B cell (primary cell): Measurements from ENCODE around the gene MBTD1. TPM values are rescaled to one million over a fixed set of nuclear protein-coding genes. Genes with fewer than 3 reads are reported as not detected.

Experiments
- ATAC-seq: fragments of 200-7000 bp; cut with Tn5 transposase; one replicate; pipeline ENCODE4 v1.10.0; 2021; ENCODE audit warnings: low read depth, mild to moderate bottlenecking, moderate number of reproducible peaks, moderate library complexity
- CTCF ChIA-PET: fragments of 350-600 bp; sonication (Branson Sonifier 250); formaldehyde crosslinking; loops from one replicate; lab custom pipeline; 2021; ENCODE audit warnings: antibody characterized with exemption, inconsistent platforms; lab: Charles Lee
- POLR2A ChIA-PET: fragments of 350-600 bp; sonication (Branson Sonifier 250); formaldehyde crosslinking; loops from one replicate; lab custom pipeline; 2021; ENCODE audit warnings: antibody characterized with exemption; lab: Charles Lee
- DNase-seq: peaks from one replicate; pipeline ENCODE4 v3.0.0; 2013
- H2AFZ ChIP-seq: 2 replicates; pipeline ENCODE4 v1.6.1; 2012; ENCODE audit warnings: mild to moderate bottlenecking, low read depth, low read length; ENCODE audit not compliant: insufficient read depth, poor library complexity, severe bottlenecking
- H3K27ac ChIP-seq, 2 donors: 1 replicate in 1 of 2; 2 replicates in 1 of 2; pipeline ENCODE4 v1.5.1; 2012 to 2013; ENCODE audit warnings: low read length in 2 of 2, mild to moderate bottlenecking in 2 of 2, moderate library complexity in 1 of 2
- H3K27me3 ChIP-seq, 4 experiments: fragments of 200-600 bp in 1 of 4; sonication (generic) in 1 of 4; replicated peaks in 1 of 4; 1 replicate in 2 of 4; 2 replicates in 2 of 4; pipeline versions ENCODE4 v1.6.1 to v1.7.0; 2013 to 2016; ENCODE audit warnings: low read length in 3 of 4, mild to moderate bottlenecking in 2 of 4, mixed read lengths in 1 of 4, moderate library complexity in 1 of 4; ENCODE audit not compliant: insufficient read depth in 4 of 4, control insufficient read depth in 3 of 4; ENCODE audit errors: control extremely low read depth in 1 of 4
- H3K36me3 ChIP-seq, 2 experiments: replicated peaks in 1 of 2; 1 replicate in 1 of 2; 2 replicates in 1 of 2; pipeline versions ENCODE4 v1.6.1 to v1.7.1; 2013; ENCODE audit warnings: low read length in 1 of 2; ENCODE audit not compliant: insufficient read depth in 2 of 2, control insufficient read depth in 1 of 2; ENCODE audit errors: control extremely low read depth in 1 of 2, extremely low read depth in 1 of 2
- H3K4me1 ChIP-seq, 2 donors: fragments of 200-600 bp in 1 of 2; sonication (generic) in 1 of 2; 1 replicate in 1 of 2; 2 replicates in 1 of 2; pipeline versions ENCODE4 v1.5.1 to v1.6.1; 2013 to 2017; ENCODE audit warnings: low read length in 2 of 2; ENCODE audit not compliant: control insufficient read depth in 2 of 2, insufficient read depth in 2 of 2
- H3K4me2 ChIP-seq: replicated peaks from 2 replicates; pipeline ENCODE3; 2012; ENCODE audit warnings: mild to moderate bottlenecking, low read depth, low read length; ENCODE audit not compliant: poor library complexity, severe bottlenecking
- H3K4me3 ChIP-seq, 5 experiments: fragments of 200-600 bp in 1 of 5; sonication (generic) in 1 of 5; 1 replicate in 3 of 5; 2 replicates in 2 of 5; pipeline versions ENCODE4 v1.5.1 to v1.7.0; 2011 to 2016; ENCODE audit warnings: low read length in 4 of 5, mild to moderate bottlenecking in 4 of 5, low read depth in 2 of 5, control low read depth in 1 of 5, moderate library complexity in 1 of 5; ENCODE audit not compliant: insufficient read depth in 1 of 5; ENCODE audit errors: control extremely low read depth in 1 of 5, extremely low read depth in 1 of 5
- H3K79me2 ChIP-seq: fragments of 200-600 bp; sonication (generic); one replicate; pipeline ENCODE4 v1.6.0; 2016; ENCODE audit warnings: low read length; ENCODE audit not compliant: control insufficient read depth, insufficient read depth
- H3K9ac ChIP-seq: fragments of 200-600 bp; sonication (generic); 2 replicates; pipeline ENCODE4 v1.6.1; 2017; ENCODE audit warnings: mild to moderate bottlenecking, low read length, moderate library complexity
- H3K9me3 ChIP-seq, 3 donors: one replicate each; pipeline versions ENCODE4 v1.6.1 to v1.7.1; 2013; ENCODE audit warnings: low read length in 2 of 3; ENCODE audit not compliant: control insufficient read depth in 2 of 3, insufficient read depth in 1 of 3; ENCODE audit errors: control extremely low read depth in 1 of 3
- H4K20me1 ChIP-seq: 2 replicates; pipeline ENCODE4 v1.6.0; 2012; ENCODE audit warnings: mild to moderate bottlenecking, low read length; ENCODE audit not compliant: insufficient read depth, control insufficient read depth, poor library complexity, severe bottlenecking
- H3K27ac Mint-ChIP-seq: one replicate; pipeline ENCODE4 v1.8.0; 2021; ENCODE audit warnings: mixed read lengths
- H3K27me3 Mint-ChIP-seq: one replicate; pipeline ENCODE4 v1.8.0; 2021; ENCODE audit warnings: mixed read lengths
- H3K4me1 Mint-ChIP-seq: one replicate; pipeline ENCODE4 v1.8.0; 2021; ENCODE audit warnings: mixed read lengths
- H3K4me3 Mint-ChIP-seq: one replicate; pipeline ENCODE4 v1.8.0; 2021; ENCODE audit warnings: mixed read lengths
- H3K9me3 Mint-ChIP-seq: one replicate; pipeline ENCODE4 v1.8.0; 2022; ENCODE audit warnings: mixed read lengths; ENCODE audit not compliant: insufficient read depth
- EZH2 ChIP-seq: IDR thresholded peaks from 2 replicates; pipeline ENCODE4 v1.6.1; 2012; ENCODE audit warnings: borderline replicate concordance, low read depth, mild to moderate bottlenecking, moderate library complexity, low read length; ENCODE audit not compliant: insufficient read depth, poor library complexity, severe bottlenecking
- WGBS: methylation state at CpG from one replicate; pipeline ENCODE4 v1.1.5; 2013; ENCODE audit warnings: missing lambda C conversion rate; ENCODE audit not compliant: insufficient coverage; 5-methylcytosine and 5-hydroxymethylcytosine counted together
- intact Hi-C: fragments of 100-400 bp; cut with micrococcal nuclease; formaldehyde crosslinking; loops from one replicate; pipeline ENCODE4 v1.10.0; 2022
- polyA plus RNA-seq: library from polyadenylated mRNA; depleted of rRNA; stranded (reverse); fragments of >200 nt; gene quantifications from 2 replicates; pipeline ENCODE4 v1.2.3, GENCODE V29; 2012
- total RNA-seq, 2 donors: library from RNA; stranded (reverse); fragments of 120-200 nt in 1 of 2; gene quantifications; 1 replicate in 1 of 2; 2 replicates in 1 of 2; pipeline versions ENCODE4 v1.2.3 to v1.2.4, GENCODE V29; 2013 to 2022
- TF ChIP-seq, protein P1 (sequence below): fragments of 200-600 bp; IDR thresholded peaks from one replicate; pipeline ENCODE4 v1.8.0; 2022; ENCODE audit warnings: antibody characterized with exemption, mild to moderate bottlenecking

MBTD1 gene
- total and polyA plus RNA-seq, 2 donors (not counting 1 experiment from before 2014, with no cell fraction given) = 9.6 to 39.7 TPM

DNA sequence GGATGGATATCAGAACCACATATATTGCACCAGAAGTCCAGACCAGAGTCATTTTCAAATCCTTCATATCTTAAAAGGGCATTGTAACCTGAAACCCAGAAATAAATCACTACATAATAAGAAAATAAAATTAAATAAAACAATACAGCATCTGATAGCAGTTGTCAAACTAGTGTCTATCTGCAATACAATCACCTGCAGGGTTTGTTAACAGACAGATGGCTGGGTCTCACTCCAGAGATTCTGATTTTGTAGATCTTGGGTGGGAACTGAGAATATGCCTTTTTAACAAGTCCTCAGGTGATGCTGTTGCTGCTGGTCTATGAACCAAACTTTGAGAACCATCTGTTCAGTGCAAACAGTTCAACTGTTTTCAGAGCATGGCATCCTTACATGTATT lies 56.0 kb downstream of the MBTD1 start:
- H3K9me3 Mint-ChIP-seq = no peaks in the 10 kb centered on the region
- peaks cover 17 to 82% of the 10 kb centered on the region in 2 experiments for H3K36me3 ChIP-seq
- no peaks in the 10 kb centered on the region for H4K20me1 ChIP-seq
- H3K4me1 ChIP-seq = no peaks in the 10 kb centered on the region
- H3K9me3 ChIP-seq = peaks cover 0 to 1% (median 0%) of the 10 kb centered on the region in 3 donors
- no peak overlapping the region for H3K9ac ChIP-seq
- ATAC-seq (no peak), DNase-seq (no peak)
- no peak for TF ChIP-seq EZH2
- TF ChIP-seq, protein P1, sequence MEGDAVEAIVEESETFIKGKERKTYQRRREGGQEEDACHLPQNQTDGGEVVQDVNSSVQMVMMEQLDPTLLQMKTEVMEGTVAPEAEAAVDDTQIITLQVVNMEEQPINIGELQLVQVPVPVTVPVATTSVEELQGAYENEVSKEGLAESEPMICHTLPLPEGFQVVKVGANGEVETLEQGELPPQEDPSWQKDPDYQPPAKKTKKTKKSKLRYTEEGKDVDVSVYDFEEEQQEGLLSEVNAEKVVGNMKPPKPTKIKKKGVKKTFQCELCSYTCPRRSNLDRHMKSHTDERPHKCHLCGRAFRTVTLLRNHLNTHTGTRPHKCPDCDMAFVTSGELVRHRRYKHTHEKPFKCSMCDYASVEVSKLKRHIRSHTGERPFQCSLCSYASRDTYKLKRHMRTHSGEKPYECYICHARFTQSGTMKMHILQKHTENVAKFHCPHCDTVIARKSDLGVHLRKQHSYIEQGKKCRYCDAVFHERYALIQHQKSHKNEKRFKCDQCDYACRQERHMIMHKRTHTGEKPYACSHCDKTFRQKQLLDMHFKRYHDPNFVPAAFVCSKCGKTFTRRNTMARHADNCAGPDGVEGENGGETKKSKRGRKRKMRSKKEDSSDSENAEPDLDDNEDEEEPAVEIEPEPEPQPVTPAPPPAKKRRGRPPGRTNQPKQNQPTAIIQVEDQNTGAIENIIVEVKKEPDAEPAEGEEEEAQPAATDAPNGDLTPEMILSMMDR = no peak
- H3K4me2 ChIP-seq = no peak overlapping the region
- H3K4me3 Mint-ChIP-seq = no peak overlapping the region
- ChIA-PET CTCF (no interaction called here), POLR2A (no interaction called here)
- no peak overlapping the region for H3K27ac ChIP-seq
- no peak overlapping the region for H2AFZ ChIP-seq
- H3K4me1 Mint-ChIP-seq = no peaks in the 10 kb centered on the region
- H3K27ac Mint-ChIP-seq = no peak overlapping the region
- intact Hi-C loops = no loop called here
- H3K4me3 ChIP-seq = no peak overlapping the region
- H3K27me3 Mint-ChIP-seq = no peaks in the 10 kb centered on the region
- H3K79me2 ChIP-seq = no peaks in the 10 kb centered on the region
- H3K27me3 ChIP-seq = no peaks in the 10 kb centered on the region

DNA sequence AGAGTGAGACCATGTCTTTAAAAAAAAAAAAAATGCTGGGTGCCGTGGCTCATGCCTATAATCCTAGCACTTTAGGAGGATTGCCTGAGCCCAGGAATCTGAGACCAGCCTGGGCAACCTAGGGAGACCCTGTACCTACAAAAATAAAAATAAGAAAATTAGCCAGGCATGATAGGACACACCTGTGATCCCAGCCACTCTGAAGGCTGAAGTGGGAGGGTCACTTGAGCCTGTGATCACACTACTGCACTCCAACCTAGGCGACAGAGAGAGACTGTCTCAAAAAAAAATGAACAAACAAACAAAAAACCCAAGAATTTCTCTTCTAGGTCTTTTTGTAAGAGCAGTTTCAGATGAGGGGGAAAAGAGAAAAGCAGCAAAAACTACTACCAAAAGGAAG lies 59.0 kb downstream of the MBTD1 start:
- H3K4me3 Mint-ChIP-seq = no peak overlapping the region
- Histone ChIP-seq H3K36me3 (peaks cover 18 to 73% of the 10 kb centered on the region in 2 experiments), H3K27me3 (no peaks in the 10 kb centered on the region), H3K27ac (no peak overlapping the region), H3K4me2 (no peak overlapping the region), H3K4me3 (no peak overlapping the region), H4K20me1 (no peaks in the 10 kb centered on the region), H3K79me2 (no peaks in the 10 kb centered on the region), H3K4me1 (no peaks in the 10 kb centered on the region), H3K9me3 (peaks cover 0 to 1% (median 0%) of the 10 kb centered on the region in 3 donors), H2AFZ (no peak overlapping the region), H3K9ac (no peak overlapping the region)
- no peaks in the 10 kb centered on the region for H3K9me3 Mint-ChIP-seq
- WGBS = no CpG with 5 or more reads among the region's 2 CpGs
- H3K27me3 Mint-ChIP-seq = no peaks in the 10 kb centered on the region
- ATAC-seq (no peak), DNase-seq (no peak)
- CTCF ChIA-PET = no interaction called here
- POLR2A ChIA-PET = no interaction called here
- intact Hi-C loops = no loop called here
- H3K4me1 Mint-ChIP-seq = no peaks in the 10 kb centered on the region
- H3K27ac Mint-ChIP-seq = no peak overlapping the region
- TF ChIP-seq EZH2 = no peak
